GM12878 (cell line): ENCODE measurements around the gene ZFP36. TPM values are rescaled to one million over a fixed set of nuclear protein-coding genes. Genes with fewer than 3 reads are reported as not detected.

Experiments
- ATAC-seq: fragments of 200-7000 bp; cut with Tn5 transposase; 3 replicates; pipeline ENCODE4 v1.9.1; 2020; ENCODE audit warnings: mild to moderate bottlenecking, moderate library complexity
- BruUV-seq: library from RNA; stranded (reverse); fragments of 400-500 nt; replicated peaks from 2 replicates; lab custom pipeline; 2021; lab: Mats Ljungman, UMichigan
- CTCF ChIA-PET: fragments of 300-600 bp; sonication (Branson Sonifier 250); formaldehyde crosslinking; extraction: SDS; loops from one replicate; lab custom pipeline; 2021; ENCODE audit warnings: inconsistent platforms; lab: Yijun Ruan, JAX
- POLR2A ChIA-PET: fragments of 350-600 bp; formaldehyde crosslinking; extraction: SDS; loops from one replicate; lab custom pipeline; 2021; ENCODE audit warnings: inconsistent platforms; lab: Charles Lee
- RAD21 ChIA-PET: fragments of 300-600 bp; sonication (Branson Sonifier 250); formaldehyde crosslinking; loops from one replicate; lab custom pipeline; 2023; ENCODE audit warnings: antibody characterized with exemption; ENCODE audit not compliant: unreplicated experiment; lab: Charles Lee
- SMC1A ChIA-PET: fragments of 300-600 bp; sonication (Branson Sonifier 250); formaldehyde crosslinking; loops from one replicate; lab custom pipeline; 2023; ENCODE audit not compliant: unreplicated experiment, uncharacterized antibody; lab: Charles Lee
- DNase-seq: peaks from one replicate; pipeline ENCODE4 v3.0.0-alpha.2; 2011; ENCODE audit warnings: low read depth, low spot score
- FAIRE-seq: peaks from 3 replicates; lab custom pipeline; 2011; peaks lifted over from hg19 to GRCh38; lab: Jason Lieb, UNC
- H2AFZ ChIP-seq: 2 replicates; pipeline ENCODE4 v1.6.0; 2011; ENCODE audit warnings: low read depth, low read length, control low read depth; ENCODE audit not compliant: control insufficient read depth
- H3K27ac ChIP-seq: 2 replicates; pipeline ENCODE4 v1.5.1; 2011; ENCODE audit warnings: control low read depth; ENCODE audit not compliant: control insufficient read depth, insufficient read depth
- H3K27me3 ChIP-seq, 2 experiments: replicated peaks in 1 of 2; 2 replicates each; pipeline versions ENCODE4 v1.6.0 to v1.6.1; 2011; ENCODE audit warnings: low read length in 1 of 2; ENCODE audit not compliant: control insufficient read depth in 2 of 2, insufficient read depth in 2 of 2
- H3K36me3 ChIP-seq, 2 experiments: 2 replicates each; pipeline ENCODE4 v1.5.1; 2011; ENCODE audit warnings: low read length in 1 of 2; ENCODE audit not compliant: control insufficient read depth in 2 of 2, insufficient read depth in 2 of 2
- H3K4me1 ChIP-seq: 2 replicates; pipeline ENCODE4 v1.6.1; 2011; ENCODE audit warnings: mild to moderate bottlenecking, low read length, moderate library complexity, mixed read lengths; ENCODE audit not compliant: control insufficient read depth, insufficient read depth
- H3K4me2 ChIP-seq: 2 replicates; pipeline ENCODE4 v1.6.0; 2011; ENCODE audit warnings: control low read depth; ENCODE audit not compliant: control insufficient read depth, insufficient read depth
- H3K4me3 ChIP-seq: fragments of 200-600 bp; sonication (generic); 2 replicates; pipeline ENCODE4 v1.5.1; 2016
- H3K79me2 ChIP-seq: 2 replicates; pipeline ENCODE4 v1.6.0; 2011; ENCODE audit warnings: low read length; ENCODE audit not compliant: control insufficient read depth, insufficient read depth
- H3K9ac ChIP-seq: 2 replicates; pipeline ENCODE4 v1.8.0; 2011; ENCODE audit warnings: low read length, control low read depth, mixed read lengths; ENCODE audit not compliant: control insufficient read depth, insufficient read depth
- H3K9me3 ChIP-seq: replicated peaks from 3 replicates; pipeline ENCODE4 v1.5.1; 2011; ENCODE audit warnings: mild to moderate bottlenecking, low read length; ENCODE audit not compliant: control insufficient read depth, insufficient read depth
- H4K20me1 ChIP-seq: 2 replicates; pipeline ENCODE4 v1.6.0; 2011; ENCODE audit not compliant: control insufficient read depth, insufficient read depth
- CHD1 ChIP-seq: IDR thresholded peaks from 2 replicates; pipeline ENCODE4 v1.6.1; 2012; ENCODE audit warnings: low read depth, low read length, improper control_type of control experiment
- CREB1 ChIP-seq: IDR thresholded peaks from 2 replicates; pipeline ENCODE4 v1.6.1; 2012; ENCODE audit warnings: low read depth, mild to moderate bottlenecking, inconsistent platforms
- CREM ChIP-seq: IDR thresholded peaks from 2 replicates; pipeline ENCODE4 v1.6.1; 2014; ENCODE audit warnings: antibody characterized with exemption, low read depth
- FOXK2 ChIP-seq: fragments of 450-650 bp; IDR thresholded peaks from 2 replicates; pipeline ENCODE4 v1.6.1; 2017; ENCODE audit warnings: mild to moderate bottlenecking, moderate library complexity
- GABPA ChIP-seq: IDR thresholded peaks from 2 replicates; pipeline ENCODE4 v1.6.1; 2014; ENCODE audit warnings: antibody characterized with exemption, low read depth, mild to moderate bottlenecking, inconsistent platforms
- MLLT1 ChIP-seq: fragments of 450-650 bp; IDR thresholded peaks from 2 replicates; pipeline ENCODE4 v1.6.1; 2016; ENCODE audit warnings: mild to moderate bottlenecking
- NRF1 ChIP-seq: conservative IDR thresholded peaks from 2 replicates; pipeline ENCODE4 v1.6.1; 2011; ENCODE audit warnings: mild to moderate bottlenecking, low read depth, low read length, improper control_type of control experiment
- POLR2AphosphoS5 ChIP-seq: IDR thresholded peaks from 2 replicates; pipeline ENCODE4 v1.6.1; 2011; ENCODE audit warnings: mild to moderate bottlenecking, low read length, inconsistent platforms
- RAD51 ChIP-seq: fragments of 450-650 bp; IDR thresholded peaks from 2 replicates; pipeline ENCODE4 v1.6.1; 2016; ENCODE audit warnings: moderate library complexity, mild to moderate bottlenecking, inconsistent platforms
- SIX5 ChIP-seq: IDR thresholded peaks from 2 replicates; pipeline ENCODE4 v1.6.1; 2011; ENCODE audit warnings: mild to moderate bottlenecking, low read depth, low read length, moderate library complexity; ENCODE audit not compliant: severe bottlenecking
- SKIL ChIP-seq: fragments of 450-650 bp; IDR thresholded peaks from 2 replicates; pipeline ENCODE4 v1.6.1; 2017; ENCODE audit warnings: mild to moderate bottlenecking, low read depth, inconsistent platforms; ENCODE audit not compliant: poor library complexity, severe bottlenecking
- SMAD5 ChIP-seq: IDR thresholded peaks from 2 replicates; pipeline ENCODE4 v1.6.1; 2016; ENCODE audit warnings: antibody characterized with exemption, low read depth
- ZBED1 ChIP-seq: IDR thresholded peaks from 2 replicates; pipeline ENCODE4 v1.6.1; 2016; ENCODE audit warnings: borderline replicate concordance
- ZBTB40 ChIP-seq: fragments of 450-650 bp; IDR thresholded peaks from 2 replicates; pipeline ENCODE4 v1.6.1; 2016; ENCODE audit warnings: mild to moderate bottlenecking, moderate library complexity, borderline replicate concordance
- WGBS: methylation state at CpG from one replicate; pipeline ENCODE4 v1.1.6; 2016; ENCODE audit warnings: low lambda C conversion rate; ENCODE audit not compliant: insufficient replicate concordance, insufficient coverage; ENCODE audit errors: missing lambda C conversion rate; 5-methylcytosine and 5-hydroxymethylcytosine counted together
- in situ Hi-C: fragments of 300-500 bp; cut with MboI; formaldehyde crosslinking; loops from 9 replicates; pipeline ENCODE4 v1.14.3; 2018; ENCODE audit warnings: mixed read lengths
- intact Hi-C: fragments of 100-400 bp; cut with micrococcal nuclease; formaldehyde crosslinking; loops from one replicate; pipeline ENCODE4 v1.14.2; 2022; ENCODE audit not compliant: unreplicated experiment
- polyA plus RNA-seq, 11 experiments: library from polyadenylated mRNA; depleted of rRNA in 4 of 11; unstranded in 6 of 11; stranded (reverse) in 5 of 11; fragments of >200 nt; fragmentation: Nextera tagmentation in 4 of 11; fragmentation: Illumina TruSeq in 1 of 11; extraction: Ambion mirVana in 4 of 11; extraction: Trizol in 1 of 11; gene quantifications; 1 replicate in 1 of 11; 2 replicates in 10 of 11; pipeline versions ENCODE4 v1.2.1 to v1.2.3, GENCODE V29; 2011 to 2016; ENCODE audit warnings: inconsistent platforms in 2 of 11, missing spikeins in 2 of 11, low read depth in 1 of 11
- total RNA-seq, 4 experiments: library from RNA; depleted of rRNA in 3 of 4; stranded (reverse); fragments of >200 nt in 3 of 4; fragmentation: Illumina TruSeq in 1 of 4; extraction: Trizol in 1 of 4; gene quantifications; 2 replicates each; pipeline versions ENCODE4 v1.2.1 to v1.2.3, GENCODE V29; 2013 to 2021

ZFP36 gene
- total and polyA plus RNA-seq, 10 of the 15 experiments (the other 5 are each of a cell fraction or from before 2014, with no cell fraction given): 5.3 to 55.0 (median 18.1) TPM

- peak within 1 kb of the TSS; percentile 87 for H3K4me2 ChIP-seq
- POLR2A ChIA-PET: interaction anchor here (0.6 to 1.9 kb wide), 20 partner anchors 9 to 570 kb away, joined by 3 to 40 read pairs (median 4); partner anchors contain the start of genes MED29, PAF1, PLEKHG2 and SAMD4B
- BruUV-seq: no TSS peak
- under 1% methylated on average over 60 of the region's 61 CpGs for WGBS
- FAIRE-seq: peak; percentile 91
- SMC1A ChIA-PET: interaction anchor here (0.6 to 1.7 kb wide), 13 partner anchors 22 to 1029 kb away, joined by 3 to 9 read pairs (median 4); partner anchors contain the start of genes DYRK1B, EID2B, MED29 and PAF1
- H3K4me3 ChIP-seq: peak within 1 kb of the TSS; percentile 97
- peaks cover 10 to 15% of the 10 kb centered on the region in 2 experiments for H3K36me3 ChIP-seq
- H3K27me3 ChIP-seq: no peaks in the 10 kb centered on the region
- peak within 1 kb of the TSS; percentile 91 for H3K27ac ChIP-seq
- CTCF ChIA-PET: interaction anchor here (0.6 to 1.7 kb wide), 18 partner anchors 8 to 357 kb away, joined by 3 to 15 read pairs (median 4); partner anchors contain the start of genes EID2B, PLEKHG2 and SUPT5H
- H3K9ac ChIP-seq: peak within 1 kb of the TSS; percentile 97
- H3K4me1 ChIP-seq: peaks cover 37% of the 10 kb centered on the region
- peaks cover 36% of the 10 kb centered on the region for H3K79me2 ChIP-seq
- peak; percentile 88 for DNase-seq
- intact Hi-C loops: loop anchor here (1.0 kb wide), 1 partner anchor 23 kb away; the partner anchor contains the start of gene PLEKHG2
- H4K20me1 ChIP-seq: no peaks in the 10 kb centered on the region; the same call in 1 of the 2 replicates
- peak; percentile 88 for ATAC-seq
- in situ Hi-C loops: no loop called here
- H2AFZ ChIP-seq: peak within 1 kb of the TSS; percentile 65
- H3K9me3 ChIP-seq: no peaks in the 10 kb centered on the region
- RAD21 ChIA-PET: interaction anchor here (0.6 to 1.6 kb wide), 14 partner anchors 9 to 535 kb away, joined by 3 to 12 read pairs (median 4); partner anchors contain the start of genes EID2B, MED29, PAF1 and PLEKHG2
- TF ChIP-seq SIX5 (peak; percentile 19), SMAD5 (peak; percentile 98), GABPA (peak; percentile 87; the same call in 1 of the 2 replicates), NRF1 (peak; percentile 68), CHD1 (no peak), CREB1 (peak; percentile 75; the same call in 1 of the 2 replicates), RAD51 (no peak; the same call in 1 of the 2 replicates), FOXK2 (no peak), ZBTB40 (peak; percentile 89), POLR2AphosphoS5 (peak; percentile 100), MLLT1 (peak; percentile 72), ZBED1 (peak; percentile 74; the same call in 1 of the 2 replicates), CREM (peak; percentile 61; the same call in 1 of the 2 replicates), SKIL (peak; percentile 17)
Measured at GRCh38 chr19:39435499-39436349, 29.1 kb downstream of the ZFP36 start, which contains the start of gene RPS16. TSS of gene RPS16 (minus strand) at chr19:39435949. CDS start at chr19:39435895, 54 bp downstream.
